GM12892 (cell line): Measurements from ENCODE around the gene IL20RA.

Experiments used
- DNase-seq: peaks from one replicate; pipeline ENCODE4 v3.0.0; 2011; ENCODE audit not compliant: insufficient read length
- FAIRE-seq: peaks from 2 replicates; lab custom pipeline; 2011; peaks lifted over from hg19 to GRCh38; lab: Jason Lieb, UNC
- POLR2A ChIP-seq: IDR thresholded peaks from 2 replicates; pipeline ENCODE4 v1.6.1; 2011; ENCODE audit warnings: low read depth, low read length, control low read depth
- POLR2AphosphoS5 ChIP-seq: IDR thresholded peaks from 2 replicates; pipeline ENCODE4 v1.6.1; 2011; ENCODE audit warnings: low read depth, low read length, control low read depth
- TAF1 ChIP-seq: IDR thresholded peaks from 2 replicates; pipeline ENCODE4 v1.6.1; 2011; ENCODE audit warnings: low read depth, mild to moderate bottlenecking, control low read depth, low read length, borderline replicate concordance

Gene IL20RA

GRCh38 chr6:137040393-137040792 lies 4.4 kb downstream of the IL20RA start:
- TF ChIP-seq TAF1: no peak
- no peak for TF ChIP-seq POLR2A
- no peak for TF ChIP-seq POLR2AphosphoS5
- DNase-seq: no peak
- no peak for FAIRE-seq

GRCh38 chr6:137039010-137039409 lies 5.8 kb downstream of the IL20RA start:
- FAIRE-seq (no peak), DNase-seq (no peak)
- TF ChIP-seq TAF1: no peak
- no peak for TF ChIP-seq POLR2AphosphoS5
- TF ChIP-seq POLR2A: no peak

- no peak for DNase-seq
- no peak for TF ChIP-seq POLR2A
- TF ChIP-seq TAF1: no peak
- TF ChIP-seq POLR2AphosphoS5: no peak
- no peak for FAIRE-seq
These were observed 8.0 kb downstream of the IL20RA start for GRCh38 chr6:137036566-137037300.

GRCh38 chr6:137033828-137034227 lies 10.9 kb downstream of the IL20RA start:
- DNase-seq (no peak), FAIRE-seq (peak; percentile 46)
- TF ChIP-seq POLR2AphosphoS5 (no peak; the same call in 1 of the 2 replicates), POLR2A (no peak), TAF1 (no peak)

- FAIRE-seq: no peak
- no peak for TF ChIP-seq POLR2AphosphoS5
- TF ChIP-seq TAF1: no peak
- TF ChIP-seq POLR2A: no peak
- DNase-seq: no peak
These were observed 13.6 kb downstream of the IL20RA start for GRCh38 chr6:137031122-137031521.

- FAIRE-seq (no peak), DNase-seq (no peak)
- TF ChIP-seq POLR2A: no peak
- TF ChIP-seq TAF1: no peak
- no peak for TF ChIP-seq POLR2AphosphoS5
These were observed 15.9 kb downstream of the IL20RA start for GRCh38 chr6:137028912-137029311.

- FAIRE-seq (no peak), DNase-seq (no peak)
- TF ChIP-seq POLR2AphosphoS5: no peak
- TF ChIP-seq POLR2A: no peak
- TF ChIP-seq TAF1: no peak
These were observed 18.7 kb downstream of the IL20RA start for GRCh38 chr6:137025786-137026730.

- DNase-seq (no peak), FAIRE-seq (no peak)
- no peak for TF ChIP-seq POLR2AphosphoS5
- no peak for TF ChIP-seq TAF1
- no peak for TF ChIP-seq POLR2A
These were observed 20.4 kb downstream of the IL20RA start for GRCh38 chr6:137024237-137024990.

- DNase-seq: no peak
- FAIRE-seq: no peak
- TF ChIP-seq TAF1 (no peak), POLR2AphosphoS5 (no peak), POLR2A (no peak)
These were observed 24.0 kb downstream of the IL20RA start for GRCh38 chr6:137020776-137021175.

GRCh38 chr6:137019476-137020272 lies 25.1 kb downstream of the IL20RA start:
- TF ChIP-seq TAF1: no peak
- DNase-seq: no peak
- no peak for FAIRE-seq

- TF ChIP-seq TAF1: no peak
- no peak for TF ChIP-seq POLR2AphosphoS5
- no peak for TF ChIP-seq POLR2A
- DNase-seq: no peak
- no peak for FAIRE-seq
These were observed 27.7 kb downstream of the IL20RA start for GRCh38 chr6:137017081-137017480.
